A549 (cell line): ENCODE data around the gene CREBZF. TPM values are rescaled to one million over a fixed set of nuclear protein-coding genes. Genes with fewer than 3 reads are reported as not detected.

Experiments used
- ATAC-seq, 2 experiments: fragments of 200-7000 bp in 1 of 2; fragments of >200 bp in 1 of 2; cut with Nextera tagmentation in 1 of 2; cut with Tn5 transposase in 1 of 2; 3 replicates each; pipeline versions ENCODE4 v1.8.0 to v1.9.1; 2018 to 2020; ENCODE audit warnings: mild to moderate bottlenecking in 1 of 2, moderate library complexity in 1 of 2
- CTCF ChIA-PET: fragments of 300-600 bp; sonication (Branson Sonifier 250); formaldehyde crosslinking; extraction: SDS; loops from one replicate; lab custom pipeline; 2021; ENCODE audit warnings: antibody characterized with exemption, inconsistent platforms; lab: Yijun Ruan, JAX
- POLR2A ChIA-PET: fragments of 350-600 bp; formaldehyde crosslinking; extraction: SDS; loops from one replicate; lab custom pipeline; 2021; ENCODE audit warnings: antibody characterized with exemption, inconsistent platforms; lab: Yijun Ruan, JAX
- DNase-seq, 2 experiments: peaks; one replicate each; pipeline versions ENCODE4 v3.0.0 to v3.0.0-alpha.2; 2011 to 2016; ENCODE audit warnings: low read depth in 1 of 2, low spot score in 1 of 2
- FAIRE-seq: peaks from 2 replicates; lab custom pipeline; 2011; peaks lifted over from hg19 to GRCh38; lab: Jason Lieb, UNC
- H3K27ac ChIP-seq, 2 experiments: fragments of >200 bp; sonication (Bioruptor Twin); formaldehyde crosslinking; 3 replicates each; pipeline ENCODE4 v1.5.1; 2016 to 2017
- H3K4me1 ChIP-seq: fragments of >200 bp; sonication (Bioruptor Twin); formaldehyde crosslinking; 3 replicates; pipeline ENCODE4 v1.6.1; 2016
- H3K4me2 ChIP-seq: fragments of >200 bp; sonication (Bioruptor Twin); formaldehyde crosslinking; 3 replicates; pipeline ENCODE4 v1.6.1; 2016
- H3K4me3 ChIP-seq: fragments of >200 bp; sonication (Bioruptor Twin); formaldehyde crosslinking; 3 replicates; pipeline ENCODE4 v1.5.1; 2016
- H3K9me3 ChIP-seq: fragments of >200 bp; sonication (Bioruptor Twin); formaldehyde crosslinking; 3 replicates; pipeline ENCODE4 v1.6.1; 2016
- CBX8 ChIP-seq: fragments of 200-600 bp; sonication (generic); IDR thresholded peaks from 2 replicates; pipeline ENCODE4 v1.6.1; 2016
- CHD2 ChIP-seq: fragments of 150-350 bp; IDR thresholded peaks from 2 replicates; pipeline ENCODE4 v1.6.1; 2014; ENCODE audit warnings: low read length; ENCODE audit not compliant: partially characterized antibody
- CTCF ChIP-seq: fragments of >200 bp; sonication (Bioruptor Twin); formaldehyde crosslinking; IDR thresholded peaks from 3 replicates; pipeline ENCODE4 v1.5.1; 2016
- EHMT2 ChIP-seq: fragments of 200-600 bp; sonication (generic); IDR thresholded peaks from 2 replicates; pipeline ENCODE4 v1.6.1; 2016; ENCODE audit warnings: antibody characterized with exemption, low read depth, mild to moderate bottlenecking, moderate library complexity
- EP300 ChIP-seq, 2 experiments: fragments of >200 bp; sonication (Bioruptor Twin); formaldehyde crosslinking; IDR thresholded peaks; 2 replicates in 1 of 2; 3 replicates in 1 of 2; pipeline ENCODE4 v1.6.1; 2016 to 2017
- ESRRA ChIP-seq: fragments of 150-350 bp; IDR thresholded peaks from 2 replicates; pipeline ENCODE4 v1.6.1; 2014; ENCODE audit warnings: mild to moderate bottlenecking, low read length, borderline replicate concordance
- FOSB ChIP-seq: fragments of 250-450 bp; sonication (Bioruptor Pico); IDR thresholded peaks from 2 replicates; pipeline ENCODE4 v1.5.0; 2020; ENCODE audit warnings: mild to moderate bottlenecking, moderate library complexity
- FOXS1 ChIP-seq: fragments of 250-450 bp; sonication (Bioruptor Pico); IDR thresholded peaks from 2 replicates; pipeline ENCODE4 v1.5.0; 2020; ENCODE audit warnings: mild to moderate bottlenecking, moderate library complexity
- GATA3 ChIP-seq: IDR thresholded peaks from 2 replicates; pipeline ENCODE4 v1.6.1; 2012; ENCODE audit warnings: borderline replicate concordance
- HOXA7 ChIP-seq: fragments of 250-450 bp; sonication (Bioruptor Pico); IDR thresholded peaks from 2 replicates; pipeline ENCODE4 v1.5.0; 2020; ENCODE audit warnings: mild to moderate bottlenecking, moderate library complexity
- HOXB13 ChIP-seq: fragments of 250-450 bp; sonication (Bioruptor Pico); IDR thresholded peaks from 2 replicates; pipeline ENCODE4 v1.5.0; 2020; ENCODE audit warnings: low read depth, mild to moderate bottlenecking, moderate library complexity
- KDM1A ChIP-seq: fragments of 200-600 bp; sonication (generic); IDR thresholded peaks from 2 replicates; pipeline ENCODE4 v1.6.1; 2016; ENCODE audit warnings: low read depth, mild to moderate bottlenecking
- MAFK ChIP-seq: fragments of 450-650 bp; IDR thresholded peaks from 2 replicates; pipeline ENCODE4 v1.6.1; 2014; ENCODE audit not compliant: partially characterized antibody
- MAZ ChIP-seq: fragments of 150-350 bp; IDR thresholded peaks from 2 replicates; pipeline ENCODE4 v1.6.1; 2014; ENCODE audit warnings: antibody characterized with exemption, low read depth, low read length, borderline replicate concordance
- MYC ChIP-seq: IDR thresholded peaks from 2 replicates; pipeline ENCODE4 v1.6.1; 2012; ENCODE audit warnings: mild to moderate bottlenecking, inconsistent platforms, low read length, improper control_type of control experiment, borderline replicate concordance
- NR3C1 ChIP-seq: fragments of >200 bp; sonication (Bioruptor Twin); formaldehyde crosslinking; IDR thresholded peaks from 3 replicates; pipeline ENCODE4 v1.6.1; 2017
- SREBF2 ChIP-seq: fragments of 450-650 bp; IDR thresholded peaks from 2 replicates; pipeline ENCODE4 v1.6.1; 2014; ENCODE audit warnings: mild to moderate bottlenecking, moderate library complexity
- TP53 ChIP-seq: fragments of 250-450 bp; sonication (Bioruptor Pico); IDR thresholded peaks from 2 replicates; pipeline ENCODE4 v1.5.0; 2021; ENCODE audit warnings: mild to moderate bottlenecking, moderate library complexity
- ZSCAN20 ChIP-seq: fragments of 250-450 bp; sonication (Bioruptor Pico); IDR thresholded peaks from 2 replicates; pipeline ENCODE4 v1.8.0; 2022; ENCODE audit warnings: mild to moderate bottlenecking, moderate library complexity
- WGBS: methylation state at CpG from one replicate; pipeline ENCODE4 v1.1.6; 2017; ENCODE audit errors: missing lambda C conversion rate; 5-methylcytosine and 5-hydroxymethylcytosine counted together
- polyA plus RNA-seq, 4 experiments: library from polyadenylated mRNA; depleted of rRNA in 3 of 4; stranded (reverse); fragments of >200 nt; fragmentation: RNase III in 1 of 4; extraction: RNeasy Plus Mini Kit Qiagen cat#74134 plus additional on column Dnase treatment in 1 of 4; gene quantifications; 2 replicates in 3 of 4; 3 replicates in 1 of 4; pipeline ENCODE4 v1.2.3, GENCODE V29; 2011 to 2017
- TF ChIP-seq, protein P1 (sequence below): fragments of 250-450 bp; sonication (Bioruptor Pico); IDR thresholded peaks from 2 replicates; pipeline ENCODE4 v1.5.0; 2021; ENCODE audit warnings: mild to moderate bottlenecking, moderate library complexity, borderline replicate concordance
- TF ChIP-seq, protein P2 (sequence below): fragments of 200-600 bp; sonication (generic); IDR thresholded peaks from 2 replicates; pipeline ENCODE4 v1.6.1; 2016; ENCODE audit warnings: antibody characterized with exemption, mild to moderate bottlenecking, moderate library complexity

Gene CREBZF
- polyA plus RNA-seq, 2 of the 4 experiments (the other 2 are of a cell fraction): 57.8 to 61.8 TPM

GRCh38 chr11:85664615-85665481 is at the start of gene CREBZF (continued):
- TF ChIP-seq, protein P1, sequence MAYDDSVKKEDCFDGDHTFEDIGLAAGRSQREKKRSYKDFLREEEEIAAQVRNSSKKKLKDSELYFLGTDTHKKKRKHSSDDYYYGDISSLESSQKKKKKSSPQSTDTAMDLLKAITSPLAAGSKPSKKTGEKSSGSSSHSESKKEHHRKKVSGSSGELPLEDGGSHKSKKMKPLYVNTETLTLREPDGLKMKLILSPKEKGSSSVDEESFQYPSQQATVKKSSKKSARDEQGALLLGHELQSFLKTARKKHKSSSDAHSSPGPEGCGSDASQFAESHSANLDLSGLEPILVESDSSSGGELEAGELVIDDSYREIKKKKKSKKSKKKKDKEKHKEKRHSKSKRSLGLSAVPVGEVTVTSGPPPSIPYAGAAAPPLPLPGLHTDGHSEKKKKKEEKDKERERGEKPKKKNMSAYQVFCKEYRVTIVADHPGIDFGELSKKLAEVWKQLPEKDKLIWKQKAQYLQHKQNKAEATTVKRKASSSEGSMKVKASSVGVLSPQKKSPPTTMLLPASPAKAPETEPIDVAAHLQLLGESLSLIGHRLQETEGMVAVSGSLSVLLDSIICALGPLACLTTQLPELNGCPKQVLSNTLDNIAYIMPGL (CRISPR knock-in tag): peak; percentile 91
- peak; percentile 100 for TF ChIP-seq MAFK
- TF ChIP-seq EHMT2: no peak
- TF ChIP-seq SREBF2: no peak
- 0 out of 2 replicates have a peak, but pooled peaks have one; percentile 37 for TF ChIP-seq HOXB13 (CRISPR knock-in tag)
- no peak for TF ChIP-seq NR3C1
- TF ChIP-seq TP53 (CRISPR knock-in tag): peak; percentile 75; the same call in 1 of the 2 replicates
- no peak for TF ChIP-seq FOXS1
- TF ChIP-seq ESRRA: no peak
- TF ChIP-seq CBX8: peak; percentile 50; the same call in 1 of the 2 replicates
- TF ChIP-seq CHD2: peak; percentile 91

- no peak for ATAC-seq
- CTCF ChIA-PET: interaction anchor here (1.2 to 1.4 kb wide), 3 partner anchors 18 to 142 kb away, joined by 4 to 5 read pairs (median 5); partner anchors contain the start of gene CCDC83
- no peak for DNase-seq
- H3K4me1 ChIP-seq: peaks cover 37% of the 10 kb centered on the region
- no peaks in the 10 kb centered on the region for H3K9me3 ChIP-seq
- H3K27ac ChIP-seq: no peak overlapping the region
- no peak overlapping the region for H3K4me2 ChIP-seq
- H3K4me3 ChIP-seq: no peak overlapping the region
- TF ChIP-seq ZSCAN20 (CRISPR knock-in tag) (no peak), KDM1A (no peak), MYC (no peak), FOSB (CRISPR knock-in tag) (no peak), NR3C1 (no peak), EP300 (IDR thresholded peaks at IDR 0.05) (no peak), ESRRA (no peak), CHD2 (no peak), GATA3 (no peak), CTCF (no peak), HOXA7 (CRISPR knock-in tag) (no peak), MAZ (no peak)
- TF ChIP-seq, protein P2, sequence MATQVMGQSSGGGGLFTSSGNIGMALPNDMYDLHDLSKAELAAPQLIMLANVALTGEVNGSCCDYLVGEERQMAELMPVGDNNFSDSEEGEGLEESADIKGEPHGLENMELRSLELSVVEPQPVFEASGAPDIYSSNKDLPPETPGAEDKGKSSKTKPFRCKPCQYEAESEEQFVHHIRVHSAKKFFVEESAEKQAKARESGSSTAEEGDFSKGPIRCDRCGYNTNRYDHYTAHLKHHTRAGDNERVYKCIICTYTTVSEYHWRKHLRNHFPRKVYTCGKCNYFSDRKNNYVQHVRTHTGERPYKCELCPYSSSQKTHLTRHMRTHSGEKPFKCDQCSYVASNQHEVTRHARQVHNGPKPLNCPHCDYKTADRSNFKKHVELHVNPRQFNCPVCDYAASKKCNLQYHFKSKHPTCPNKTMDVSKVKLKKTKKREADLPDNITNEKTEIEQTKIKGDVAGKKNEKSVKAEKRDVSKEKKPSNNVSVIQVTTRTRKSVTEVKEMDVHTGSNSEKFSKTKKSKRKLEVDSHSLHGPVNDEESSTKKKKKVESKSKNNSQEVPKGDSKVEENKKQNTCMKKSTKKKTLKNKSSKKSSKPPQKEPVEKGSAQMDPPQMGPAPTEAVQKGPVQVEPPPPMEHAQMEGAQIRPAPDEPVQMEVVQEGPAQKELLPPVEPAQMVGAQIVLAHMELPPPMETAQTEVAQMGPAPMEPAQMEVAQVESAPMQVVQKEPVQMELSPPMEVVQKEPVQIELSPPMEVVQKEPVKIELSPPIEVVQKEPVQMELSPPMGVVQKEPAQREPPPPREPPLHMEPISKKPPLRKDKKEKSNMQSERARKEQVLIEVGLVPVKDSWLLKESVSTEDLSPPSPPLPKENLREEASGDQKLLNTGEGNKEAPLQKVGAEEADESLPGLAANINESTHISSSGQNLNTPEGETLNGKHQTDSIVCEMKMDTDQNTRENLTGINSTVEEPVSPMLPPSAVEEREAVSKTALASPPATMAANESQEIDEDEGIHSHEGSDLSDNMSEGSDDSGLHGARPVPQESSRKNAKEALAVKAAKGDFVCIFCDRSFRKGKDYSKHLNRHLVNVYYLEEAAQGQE: no peak
- TF ChIP-seq, all 56 proteins: peak for 0
- POLR2A ChIA-PET: no interaction called here
- whole genome bisulfite sequencing: 63% methylated on average over 3 of the region's 3 CpGs
- FAIRE-seq: no peak
Observed at GRCh38 chr11:85712953-85713352, 48.0 kb upstream of the CREBZF start.
